ENCODE measurements around the gene ADAM12. TPM values are rescaled to one million over a fixed set of nuclear protein-coding genes. Genes with fewer than 3 reads are reported as not detected.
"Not testable (repeated sequence)": the region's sequence is repeated elsewhere in the genome, so short reads cannot be mapped to it uniquely, and the experiment has no call there.

ADAM12 gene
- total and polyA plus RNA-seq, 12 donors, result 0.08 to 3.9 (median 0.53) TPM

DNA sequence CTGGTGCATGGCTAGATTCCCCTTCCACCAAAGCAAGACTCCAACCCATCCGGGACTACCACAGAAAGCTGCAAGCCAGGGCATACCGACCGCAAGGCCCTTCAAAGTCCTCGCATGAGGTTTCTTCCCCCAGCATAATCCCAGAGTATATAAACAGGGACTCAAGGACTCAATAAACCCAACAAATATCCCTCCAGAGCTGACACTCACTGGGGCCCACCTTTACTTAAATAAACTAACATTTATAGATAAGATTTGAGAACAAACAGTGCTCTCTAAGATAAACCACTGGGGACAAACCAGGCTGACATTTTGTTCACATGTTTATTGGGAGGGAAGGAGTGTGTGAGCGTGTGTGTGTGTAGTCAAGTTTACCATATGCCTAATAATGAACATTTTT is 138.2 kb downstream of the ADAM12 start:
- WGBS, 4 donors, result 79 to 93% (median 82%) methylated on average over 5 of the region's 5 CpGs
- peaks cover 0 to 15% of the 10 kb centered on the region in 2 donors for H3K4me1 ChIP-seq (replicated peaks in 1 of 2)
- intact Hi-C loops (cut with DNase I), result no loop called here
- no peak overlapping the region for H3K4me3 ChIP-seq
- no peaks in the 10 kb centered on the region for H3K36me3 ChIP-seq (replicated peaks in 1 of 2)
- no peak overlapping the region for H3K27ac ChIP-seq
- no peak for TF ChIP-seq POLR2A (IDR thresholded peaks at IDR 0.05)
- TF ChIP-seq, protein P1, sequence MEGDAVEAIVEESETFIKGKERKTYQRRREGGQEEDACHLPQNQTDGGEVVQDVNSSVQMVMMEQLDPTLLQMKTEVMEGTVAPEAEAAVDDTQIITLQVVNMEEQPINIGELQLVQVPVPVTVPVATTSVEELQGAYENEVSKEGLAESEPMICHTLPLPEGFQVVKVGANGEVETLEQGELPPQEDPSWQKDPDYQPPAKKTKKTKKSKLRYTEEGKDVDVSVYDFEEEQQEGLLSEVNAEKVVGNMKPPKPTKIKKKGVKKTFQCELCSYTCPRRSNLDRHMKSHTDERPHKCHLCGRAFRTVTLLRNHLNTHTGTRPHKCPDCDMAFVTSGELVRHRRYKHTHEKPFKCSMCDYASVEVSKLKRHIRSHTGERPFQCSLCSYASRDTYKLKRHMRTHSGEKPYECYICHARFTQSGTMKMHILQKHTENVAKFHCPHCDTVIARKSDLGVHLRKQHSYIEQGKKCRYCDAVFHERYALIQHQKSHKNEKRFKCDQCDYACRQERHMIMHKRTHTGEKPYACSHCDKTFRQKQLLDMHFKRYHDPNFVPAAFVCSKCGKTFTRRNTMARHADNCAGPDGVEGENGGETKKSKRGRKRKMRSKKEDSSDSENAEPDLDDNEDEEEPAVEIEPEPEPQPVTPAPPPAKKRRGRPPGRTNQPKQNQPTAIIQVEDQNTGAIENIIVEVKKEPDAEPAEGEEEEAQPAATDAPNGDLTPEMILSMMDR (IDR thresholded peaks at IDR 0.05), result no peak
- no peak for DNase-seq
- H3K27me3 ChIP-seq, result no peaks in the 10 kb centered on the region
- H3K9me3 ChIP-seq (replicated peaks in 1 of 3), result no peaks in the 10 kb centered on the region

DNA sequence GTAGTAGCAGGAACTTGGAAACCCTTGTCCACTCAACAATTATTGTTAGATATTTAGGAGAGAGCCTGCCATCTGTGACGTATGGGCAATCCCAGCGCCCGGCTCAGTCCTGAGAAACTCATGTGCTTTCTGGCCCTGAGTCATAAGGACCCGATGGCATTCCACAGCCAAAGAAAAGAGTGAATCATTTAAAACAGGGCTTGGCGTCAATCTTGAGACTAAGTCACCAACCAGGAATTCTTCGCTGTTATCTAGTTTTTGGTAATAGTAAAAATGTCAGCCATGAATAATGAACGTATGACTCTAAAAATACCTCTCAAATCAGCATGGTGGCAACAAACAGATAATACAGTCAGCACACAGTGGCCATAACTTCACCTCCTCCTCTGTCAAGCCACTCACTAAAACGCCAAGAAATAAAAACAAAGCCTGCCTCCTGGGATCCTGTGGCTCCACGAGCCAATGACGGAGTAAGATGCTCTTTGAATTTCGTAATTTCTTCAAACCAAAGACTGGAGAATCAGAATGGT is 140.8 kb downstream of the ADAM12 start:
- intact Hi-C loops (cut with DNase I), result no loop called here
- Histone ChIP-seq H3K36me3 (replicated peaks in 1 of 2) (no peaks in the 10 kb centered on the region), H3K4me1 (replicated peaks in 1 of 2) (peaks cover 0 to 5% of the 10 kb centered on the region in 2 donors), H3K4me3 (no peak overlapping the region), H3K9me3 (replicated peaks in 1 of 3) (no peaks in the 10 kb centered on the region), H3K27ac (peak overlapping the region in 2 of 5 donors; percentile 31), H3K27me3 (no peaks in the 10 kb centered on the region)
- TF ChIP-seq, protein P1 (IDR thresholded peaks at IDR 0.05), result peak in 1 of 6 experiments; percentile 9
- TF ChIP-seq POLR2A (IDR thresholded peaks at IDR 0.05), result no peak
- peak; percentile 46 to 88 (median 86) for DNase-seq
- 48 to 68% (median 54%) methylated on average over 11 of the region's 11 CpGs for WGBS, 4 donors

DNA sequence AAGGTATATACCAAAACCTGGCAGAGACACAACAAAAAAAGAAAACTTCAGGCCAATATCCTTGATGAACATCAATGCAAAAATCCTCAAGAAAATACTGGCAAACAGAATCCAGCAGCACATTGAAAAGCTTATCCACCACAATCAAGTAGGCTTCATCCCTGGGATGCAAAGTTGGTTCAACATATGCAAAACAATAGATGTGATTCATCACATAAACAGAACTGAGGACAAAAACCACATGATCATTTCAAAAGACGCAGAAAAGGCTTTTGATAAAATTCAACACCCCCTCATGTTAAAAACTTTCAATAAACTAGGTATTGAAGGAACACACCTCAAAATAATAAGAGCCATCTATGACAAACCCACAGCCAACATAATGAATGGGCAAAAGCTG is 141.9 kb downstream of the ADAM12 start:
- H3K36me3 ChIP-seq (replicated peaks in 1 of 2); H3K9me3 ChIP-seq (replicated peaks in 1 of 3); H3K4me3 ChIP-seq; intact Hi-C loops (cut with DNase I); H3K27ac ChIP-seq; H3K4me1 ChIP-seq (replicated peaks in 1 of 2); H3K27me3 ChIP-seq; DNase-seq: not testable (repeated sequence)
- WGBS, 4 donors, result 89 to 97% (median 92%) methylated on average over 1 of the region's 1 CpG

DNA sequence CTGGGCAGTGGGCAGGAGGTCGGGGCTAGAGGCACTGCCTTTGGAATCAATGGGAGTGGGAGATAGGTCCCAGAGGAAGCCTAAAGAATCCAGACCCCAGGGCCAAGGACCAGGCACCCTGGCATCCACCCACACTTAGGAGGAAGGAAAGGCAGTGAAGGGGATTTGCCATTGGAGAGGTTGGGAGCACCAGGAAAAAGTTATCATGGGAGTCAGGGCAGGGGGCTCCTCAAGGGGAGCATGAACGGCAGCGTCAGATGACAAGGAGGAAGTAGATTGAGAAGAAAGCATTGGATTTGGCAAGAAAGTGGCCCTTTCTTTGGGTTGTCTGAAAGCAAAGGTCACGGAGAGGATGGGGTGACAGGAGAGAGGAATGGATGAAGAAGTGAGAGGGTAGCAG is 142.8 kb downstream of the ADAM12 start:
- WGBS, 4 donors, result 83 to 90% (median 84%) methylated on average over 4 of the region's 4 CpGs
- Histone ChIP-seq H3K9me3 (replicated peaks in 1 of 3) (no peaks in the 10 kb centered on the region), H3K4me1 (replicated peaks in 1 of 2) (peaks cover 0 to 5% of the 10 kb centered on the region in 2 donors), H3K36me3 (replicated peaks in 1 of 2) (no peaks in the 10 kb centered on the region), H3K27ac (no peak overlapping the region), H3K4me3 (no peak overlapping the region), H3K27me3 (no peaks in the 10 kb centered on the region)
- TF ChIP-seq, protein P1 (IDR thresholded peaks at IDR 0.05), result no peak
- no peak for TF ChIP-seq POLR2A (IDR thresholded peaks at IDR 0.05)
- DNase-seq, result no peak
- intact Hi-C loops (cut with DNase I), result no loop called here

DNA sequence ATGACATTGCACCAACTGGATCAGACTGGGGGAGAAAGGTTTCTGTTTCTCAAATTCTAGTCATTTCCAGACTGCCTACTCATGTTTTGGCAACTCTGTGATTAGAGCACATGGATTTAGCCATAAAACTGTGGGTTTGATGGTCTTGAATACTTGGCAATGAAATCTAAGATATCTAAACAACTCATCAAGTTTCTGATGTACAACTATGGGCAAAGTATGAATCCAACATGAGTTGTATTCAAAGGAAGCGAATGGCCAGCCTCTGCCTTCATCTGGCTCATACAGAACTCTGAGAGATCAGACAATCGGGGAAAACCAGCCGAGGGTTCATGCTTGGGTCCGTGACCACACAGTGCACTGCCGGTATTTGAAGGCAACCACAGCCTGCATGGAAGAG is 144.3 kb downstream of the ADAM12 start:
- no peaks in the 10 kb centered on the region for H3K27me3 ChIP-seq
- H3K4me3 ChIP-seq, result no peak overlapping the region
- H3K36me3 ChIP-seq (replicated peaks in 1 of 2), result no peaks in the 10 kb centered on the region
- TF ChIP-seq POLR2A (IDR thresholded peaks at IDR 0.05), result no peak
- TF ChIP-seq, protein P1 (IDR thresholded peaks at IDR 0.05), result no peak
- no peaks in the 10 kb centered on the region for H3K9me3 ChIP-seq (replicated peaks in 1 of 3)
- intact Hi-C loops (cut with DNase I), result no loop called here
- WGBS, 4 donors, result 85 to 98% (median 92%) methylated on average over 5 of the region's 5 CpGs
- H3K27ac ChIP-seq, result no peak overlapping the region
- peaks cover 0 to 5% of the 10 kb centered on the region in 2 donors for H3K4me1 ChIP-seq (replicated peaks in 1 of 2)
- no peak for DNase-seq

All from adrenal gland (tissue), 12 donors.